Measurements from ENCODE around the gene OPN1SW. TPM values are rescaled to one million over a fixed set of nuclear protein-coding genes. Genes with fewer than 3 reads are reported as not detected.

The OPN1SW gene, protein sequence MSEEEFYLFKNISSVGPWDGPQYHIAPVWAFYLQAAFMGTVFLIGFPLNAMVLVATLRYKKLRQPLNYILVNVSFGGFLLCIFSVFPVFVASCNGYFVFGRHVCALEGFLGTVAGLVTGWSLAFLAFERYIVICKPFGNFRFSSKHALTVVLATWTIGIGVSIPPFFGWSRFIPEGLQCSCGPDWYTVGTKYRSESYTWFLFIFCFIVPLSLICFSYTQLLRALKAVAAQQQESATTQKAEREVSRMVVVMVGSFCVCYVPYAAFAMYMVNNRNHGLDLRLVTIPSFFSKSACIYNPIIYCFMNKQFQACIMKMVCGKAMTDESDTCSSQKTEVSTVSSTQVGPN
- not detected in 2 replicates for total RNA-seq

DNA sequence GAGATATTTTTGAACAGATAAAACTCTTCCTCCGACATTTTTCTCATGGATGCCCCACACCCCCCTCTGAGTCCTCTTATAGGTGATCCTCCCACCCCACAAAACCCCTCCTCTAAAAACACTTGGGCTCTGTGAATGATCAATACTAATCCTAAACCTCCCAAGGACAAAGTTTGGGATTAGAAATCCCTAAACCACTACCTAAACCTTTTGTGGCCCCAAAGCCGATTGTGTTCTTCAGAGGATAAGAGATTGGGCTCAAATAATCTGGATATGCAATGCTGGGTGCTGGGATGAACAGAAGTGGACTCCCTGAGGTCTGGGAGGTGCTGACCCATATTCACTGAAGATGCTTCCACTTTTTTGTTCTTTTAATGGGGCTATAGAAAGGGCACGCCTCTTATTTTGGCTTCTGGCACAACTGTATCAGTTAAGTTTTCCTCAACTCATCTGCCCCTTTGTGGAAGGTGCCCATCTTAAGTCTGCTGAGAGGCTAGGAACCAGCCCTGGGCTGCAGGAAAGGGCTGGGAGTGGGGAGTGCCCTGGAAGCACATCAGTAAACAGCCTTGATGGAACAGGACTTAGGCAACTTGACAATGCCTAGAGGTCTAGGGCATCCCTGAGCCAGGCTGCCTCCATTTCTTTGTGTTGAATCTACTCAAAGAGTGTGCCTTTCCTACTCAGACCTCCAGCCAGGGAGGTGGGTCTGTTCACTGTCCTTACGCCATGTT is at the start of gene OPN1SW:
Gene OPN1SW, minus strand, starts transcription at position 51 of the 731 bp plus-strand sequence. Its CDS starts 13 bp downstream, at position 38.

DNA sequence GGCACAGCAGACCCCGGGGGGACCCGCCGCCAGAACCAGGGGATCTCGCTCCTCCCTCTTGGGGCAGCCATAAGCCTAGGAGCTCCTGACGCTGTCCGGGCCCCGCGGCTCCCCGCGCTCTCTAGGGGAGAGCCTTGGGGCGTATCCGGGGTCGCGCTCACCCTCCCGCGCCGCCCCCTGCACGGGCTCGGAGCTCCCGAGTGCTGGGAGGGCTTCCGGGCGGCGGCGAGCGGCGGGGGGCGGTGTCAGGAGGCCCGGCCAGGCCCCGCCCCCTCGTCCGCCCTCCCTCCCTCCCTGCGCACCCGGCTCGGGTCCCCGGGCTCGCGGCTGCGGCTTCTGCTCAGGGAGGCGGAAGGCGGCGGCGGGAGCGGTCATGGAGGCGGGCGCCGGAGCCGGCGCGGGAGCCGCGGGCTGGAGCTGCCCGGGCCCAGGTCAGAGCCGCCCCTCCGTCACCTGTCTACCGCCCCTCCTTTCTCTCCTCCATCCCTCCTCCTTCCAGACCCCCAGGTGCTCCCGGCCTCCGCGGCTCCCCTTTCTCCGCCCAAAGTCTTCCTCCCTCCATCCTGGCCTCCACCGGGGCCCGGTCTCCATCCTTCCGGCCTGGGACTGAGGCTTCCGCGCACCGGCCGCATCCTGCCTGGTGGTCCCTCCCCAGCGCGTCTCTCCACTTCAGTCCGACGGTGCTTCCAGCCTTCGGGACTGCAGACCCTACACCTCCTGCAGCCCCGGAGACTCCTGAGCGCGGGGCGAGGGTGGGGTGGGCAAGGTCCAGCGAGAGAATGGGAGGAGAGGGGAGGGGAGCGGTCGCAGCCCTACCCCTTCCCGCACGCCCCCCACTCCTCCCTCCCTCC is 15.8 kb upstream of the OPN1SW start, which contains the start of gene CCDC136:
Gene CCDC136, plus strand, starts transcription at position 848 of the 851 bp plus-strand sequence. CDS start 444 bp downstream, outside the sequence.

GRCh38 chr7:128739048-128739962 is 36.3 kb downstream of the OPN1SW start, which contains the start of gene CALU:
TSS of gene CALU (plus strand) at chr7:128739359. CDS start at chr7:128748584, 9,225 bp downstream.

Other genes starting within 250 kb of the OPN1SW start
- 0.28 and 0.38 TPM in 2 replicates for gene GARIN1A, start 103.5 kb downstream of the OPN1SW start, total RNA-seq
- 1,245 and 1,624 TPM in 2 replicates for gene CALU, start 36.4 kb downstream of the OPN1SW start, total RNA-seq
- 2.9 and 7.6 TPM in 2 replicates for gene CCDC136, start 16.2 kb upstream of the OPN1SW start, total RNA-seq
- 176 and 417 TPM in 2 replicates for gene FLNC, start 54.6 kb upstream of the OPN1SW start, total RNA-seq
- gene ATP6V1F, start 87.1 kb upstream of the OPN1SW start, total RNA-seq, result 87.6 and 163 TPM in 2 replicates
- 0.19 and 1.4 TPM in 2 replicates for gene KCP, start 134.9 kb upstream of the OPN1SW start, total RNA-seq
- under 0.01 and 0.56 TPM in 2 replicates for gene IRF5, start 162.1 kb upstream of the OPN1SW start, total RNA-seq